ENCODE results near the gene SALL4. TPM values are rescaled to one million over a fixed set of nuclear protein-coding genes. Genes with fewer than 3 reads are reported as not detected.
"Not testable (repeated sequence)": the region's sequence is repeated elsewhere in the genome, so short reads cannot be mapped to it uniquely, and the experiment has no call there.

The SALL4 gene
- total RNA-seq, 4 donors from 2014 or later, result 0.13 to 0.34 (median 0.21) TPM; not detected in 1

GRCh38 chr20:51758978-51759544, 43.3 kb downstream of the SALL4 start:
- intact Hi-C loops (cut with DNase I; ENCODE audit: low total_unique reads), result no loop called here
- no peak for TF ChIP-seq POLR2A (IDR thresholded peaks at IDR 0.05)
- 82 to 93% methylated on average over 12 of the region's 12 CpGs for WGBS, 2 donors
- DNase-seq (ENCODE audit: low spot score in 2 of 2), result no peak
- H3K4me3 ChIP-seq (ENCODE audit: low read depth, poor library complexity, severe bottlenecking), result no peak overlapping the region

GRCh38 chr20:51757226-51757625, 45.1 kb downstream of the SALL4 start:
- intact Hi-C loops (cut with DNase I; ENCODE audit: low total_unique reads), result no loop called here

DNA sequence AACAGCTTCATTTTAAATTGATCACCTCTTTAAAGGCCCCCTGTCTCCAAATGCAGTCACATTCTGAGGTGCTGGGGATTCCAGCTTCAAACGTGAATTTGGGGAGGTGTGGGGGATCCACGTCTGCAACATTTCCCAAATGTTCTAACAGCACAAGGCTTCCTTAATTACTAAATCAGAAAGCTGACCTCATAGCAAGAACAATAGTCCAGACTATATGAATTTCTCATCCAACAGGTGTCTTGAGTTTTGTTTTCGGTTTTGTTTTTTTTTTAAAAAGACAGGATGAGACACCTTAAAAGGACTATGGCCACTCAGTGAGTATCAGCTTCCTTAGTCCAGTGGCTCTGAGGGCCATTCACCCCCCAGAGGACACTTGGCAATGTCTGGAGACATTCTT, 45.7 kb downstream of the SALL4 start:
- WGBS, 2 donors, result 81 to 88% methylated on average over 3 of the region's 3 CpGs
- intact Hi-C loops (cut with DNase I; ENCODE audit: low total_unique reads), result no loop called here
- no peak for DNase-seq (ENCODE audit: low spot score in 2 of 2)
- TF ChIP-seq POLR2A (IDR thresholded peaks at IDR 0.05) (no peak), CTCF (IDR thresholded peaks at IDR 0.05) (no peak)
- no peak overlapping the region for H3K4me3 ChIP-seq (ENCODE audit: low read depth, poor library complexity, severe bottlenecking)

More at GRCh38 chr20:51757226-51757625, 45.1 kb downstream of the SALL4 start:
- WGBS, 2 donors, result 84 to 88% methylated on average over 10 of the region's 10 CpGs
- DNase-seq (ENCODE audit: low spot score in 2 of 2), result no peak
- TF ChIP-seq POLR2A (IDR thresholded peaks at IDR 0.05) (no peak), CTCF (IDR thresholded peaks at IDR 0.05) (no peak)
- H3K4me3 ChIP-seq (ENCODE audit: low read depth, poor library complexity, severe bottlenecking), result no peak overlapping the region

GRCh38 chr20:51753220-51753619, 49.1 kb downstream of the SALL4 start:
- H3K4me3 ChIP-seq (ENCODE audit: low read depth, poor library complexity, severe bottlenecking); intact Hi-C loops (cut with DNase I; ENCODE audit: low total_unique reads); DNase-seq (ENCODE audit: low spot score in 2 of 2): not testable (repeated sequence)
- WGBS, 2 donors, result 94 to 95% methylated on average over 8 of the region's 8 CpGs

DNA sequence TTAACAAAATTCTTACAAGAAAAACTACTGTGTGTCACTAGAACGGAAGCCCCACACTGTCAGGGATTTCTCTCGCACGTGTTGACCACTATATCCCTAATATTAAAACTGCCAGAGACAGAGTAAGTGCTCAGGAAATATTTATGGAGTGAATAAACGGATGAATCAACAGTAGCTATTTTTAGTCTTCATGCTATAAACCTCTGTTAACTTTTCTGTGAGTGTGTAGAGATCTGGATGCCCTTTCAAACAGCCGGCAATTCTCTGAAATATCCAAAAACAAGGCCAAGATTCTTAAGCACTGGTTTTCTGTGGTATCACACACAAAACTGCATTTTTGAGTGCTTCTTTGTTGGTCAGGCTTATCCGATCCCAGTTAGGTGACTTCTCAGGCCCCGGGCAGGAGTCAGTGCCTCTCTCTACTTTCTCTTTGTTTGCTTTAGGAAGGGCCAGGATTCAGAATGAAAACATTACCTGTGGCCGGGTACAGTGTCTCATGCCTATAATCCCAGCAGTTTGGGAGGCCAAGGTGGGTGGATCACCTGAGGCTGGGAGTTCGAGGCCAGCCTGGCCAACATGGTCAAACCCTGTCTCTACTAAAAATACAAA, 49.9 kb downstream of the SALL4 start:
- intact Hi-C loops (cut with DNase I; ENCODE audit: low total_unique reads), result no loop called here
- no peak overlapping the region for H3K4me3 ChIP-seq (ENCODE audit: low read depth, poor library complexity, severe bottlenecking)
- TF ChIP-seq CTCF (IDR thresholded peaks at IDR 0.05) (no peak), POLR2A (IDR thresholded peaks at IDR 0.05) (no peak)
- 49 to 54% methylated on average over 9 of the region's 9 CpGs for WGBS, 2 donors
- DNase-seq (ENCODE audit: low spot score in 2 of 2), result no peak

GRCh38 chr20:51750770-51751388, 51.4 kb downstream of the SALL4 start:
- TF ChIP-seq POLR2A (IDR thresholded peaks at IDR 0.05) (no peak), CTCF (IDR thresholded peaks at IDR 0.05) (no peak)
- intact Hi-C loops (cut with DNase I; ENCODE audit: low total_unique reads), result no loop called here
- WGBS, 2 donors, result 84 to 93% methylated on average over 10 of the region's 10 CpGs
- DNase-seq (ENCODE audit: low spot score in 2 of 2), result no peak
- H3K4me3 ChIP-seq (ENCODE audit: low read depth, poor library complexity, severe bottlenecking), result no peak overlapping the region
